Motor neuron (in vitro differentiated cells): ENCODE results near the gene ERO1A. TPM values are rescaled to one million over a fixed set of nuclear protein-coding genes. Genes with fewer than 3 reads are reported as not detected.

ENCODE experiments used
- total RNA-seq, 8 experiments: library from RNA; unstranded; fragments of 300-600 nt; gene quantifications; 2 replicates each; pipeline versions ENCODE4 v1.2.3 to v1.2.4, GENCODE V29; 2022

ERO1A gene
- total RNA-seq, 8 experiments from 2014 or later = 16.3 to 37.4 (median 24.8) TPM

Other genes with a start within 250 kb of the ERO1A start
- gene TXNDC16, start 143.1 kb downstream of the ERO1A start, total RNA-seq = 10 to 100 TPM in 5 of 8 experiments, 1 to 10 TPM in 3; 2.3 to 24.0 (median 16.3) TPM
- 10 to 100 TPM in 5 of 8 experiments, 1 to 10 TPM in 2, under 1 TPM in 1; 0.31 to 20.4 (median 10.9) TPM for gene GPR137C, start 142.7 kb downstream of the ERO1A start, total RNA-seq
- 100 to 1,000 TPM in 6 of 8 experiments, 10 to 100 TPM in 2; 96.8 to 126 (median 105) TPM for gene PSMC6, start 11.6 kb upstream of the ERO1A start, total RNA-seq
- 10 to 100 TPM; 10.6 to 23.6 (median 13.9) TPM for gene STYX, start 34.6 kb upstream of the ERO1A start, total RNA-seq
- 10 to 100 TPM in 5 of 8 experiments, 1 to 10 TPM in 3; 7.0 to 89.5 (median 13.5) TPM for gene GNPNAT1, start 96.0 kb upstream of the ERO1A start, total RNA-seq